ENCODE data around the gene GPRC5B. TPM values are rescaled to one million over a fixed set of nuclear protein-coding genes. Genes with fewer than 3 reads are reported as not detected.

GPRC5B gene
- total RNA-seq, 1 donor from 2014 or later: 0.07 TPM

DNA sequence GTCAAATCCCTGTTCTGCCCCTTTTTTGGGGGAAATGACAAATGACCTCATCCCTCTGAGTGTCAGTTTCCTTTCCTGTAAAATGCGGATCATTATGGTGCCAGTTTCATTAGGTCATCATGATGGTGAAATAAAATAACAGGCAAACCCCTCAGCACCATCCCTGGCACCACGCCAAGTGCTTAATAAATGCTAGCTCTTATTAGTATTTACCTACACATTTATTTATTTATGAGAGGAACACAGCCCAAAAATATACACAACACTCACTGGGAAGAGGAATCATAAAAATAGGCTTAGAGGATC is 28.6 kb upstream of the GPRC5B start:
- ATAC-seq (ENCODE audit: low read depth): no peak
- intact Hi-C loops (cut with micrococcal nuclease): no loop called here
- no peak overlapping the region for H3K27ac Mint-ChIP-seq
- no peaks in the 10 kb centered on the region for H3K4me1 Mint-ChIP-seq
- POLR2A ChIA-PET: no interaction called here
- peaks cover 9% of the 10 kb centered on the region for H3K27me3 Mint-ChIP-seq
- peaks cover 2% of the 10 kb centered on the region for H3K9me3 Mint-ChIP-seq
- CTCF ChIA-PET: interaction anchor here (1.6 kb wide), 1 partner anchor 472 kb away, joined by 5 read pairs; no protein-coding TSS in a partner anchor
- no peak for DNase-seq
- TF ChIP-seq CTCF (IDR thresholded peaks at IDR 0.05): no peak
- no peaks in the 10 kb centered on the region for H3K36me3 Mint-ChIP-seq (ENCODE audit: low read depth)
- H3K4me3 Mint-ChIP-seq: no peak overlapping the region

DNA sequence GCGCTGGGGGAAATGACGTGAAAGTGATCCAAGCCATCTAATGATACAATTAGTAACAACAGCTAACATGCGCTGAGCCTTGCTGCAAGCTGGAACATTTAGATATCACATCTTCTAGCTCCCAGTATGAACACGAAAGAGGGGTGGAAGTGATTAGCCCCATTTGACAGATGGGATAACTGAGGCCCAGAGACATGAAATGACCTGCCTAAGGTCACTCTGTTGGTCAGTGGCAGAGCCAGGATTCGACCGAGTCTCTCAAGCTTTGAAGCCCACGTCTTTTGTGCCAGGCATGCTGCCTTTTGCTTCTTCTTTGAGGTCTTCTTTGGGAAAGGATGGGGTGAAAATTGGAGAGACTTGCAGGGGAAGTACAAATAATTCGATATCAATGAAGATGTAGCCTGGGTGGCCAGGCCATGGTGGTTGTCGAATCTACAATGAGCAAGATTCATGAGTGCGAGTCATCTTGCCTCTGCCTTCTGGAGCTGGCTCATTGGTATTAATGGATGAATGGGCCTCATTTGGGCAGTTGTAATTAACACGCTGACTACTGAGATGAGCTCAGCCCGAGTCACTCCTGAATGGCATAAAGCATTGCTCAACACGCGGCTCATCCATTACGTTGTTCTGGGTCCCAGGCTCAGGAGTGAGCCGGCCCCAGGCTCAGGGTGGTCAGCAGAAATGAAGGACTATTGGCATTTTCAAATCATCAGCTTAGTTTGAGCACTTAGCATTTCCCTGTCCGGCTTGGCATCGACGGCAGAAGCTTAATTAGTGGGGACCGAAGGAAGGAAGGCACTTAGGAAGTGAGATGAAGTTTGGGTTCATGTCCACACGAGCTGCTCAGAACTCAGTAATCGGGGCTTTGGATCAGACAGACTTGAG is 28.0 kb upstream of the GPRC5B start:
- ATAC-seq (ENCODE audit: low read depth) (no peak), DNase-seq (no peak)
- Mint-ChIP-seq H3K4me3 (no peak overlapping the region), H3K4me1 (peaks cover 4% of the 10 kb centered on the region), H3K36me3 (ENCODE audit: low read depth) (no peaks in the 10 kb centered on the region), H3K27ac (no peak overlapping the region), H3K27me3 (peaks cover 15% of the 10 kb centered on the region), H3K9me3 (peaks cover 2% of the 10 kb centered on the region)
- CTCF ChIA-PET: interaction anchor here (1.6 kb wide), 1 partner anchor 473 kb away, joined by 5 read pairs; no protein-coding TSS in a partner anchor
- TF ChIP-seq CTCF (IDR thresholded peaks at IDR 0.05): no peak
- POLR2A ChIA-PET: no interaction called here
- intact Hi-C loops (cut with micrococcal nuclease): no loop called here

DNA sequence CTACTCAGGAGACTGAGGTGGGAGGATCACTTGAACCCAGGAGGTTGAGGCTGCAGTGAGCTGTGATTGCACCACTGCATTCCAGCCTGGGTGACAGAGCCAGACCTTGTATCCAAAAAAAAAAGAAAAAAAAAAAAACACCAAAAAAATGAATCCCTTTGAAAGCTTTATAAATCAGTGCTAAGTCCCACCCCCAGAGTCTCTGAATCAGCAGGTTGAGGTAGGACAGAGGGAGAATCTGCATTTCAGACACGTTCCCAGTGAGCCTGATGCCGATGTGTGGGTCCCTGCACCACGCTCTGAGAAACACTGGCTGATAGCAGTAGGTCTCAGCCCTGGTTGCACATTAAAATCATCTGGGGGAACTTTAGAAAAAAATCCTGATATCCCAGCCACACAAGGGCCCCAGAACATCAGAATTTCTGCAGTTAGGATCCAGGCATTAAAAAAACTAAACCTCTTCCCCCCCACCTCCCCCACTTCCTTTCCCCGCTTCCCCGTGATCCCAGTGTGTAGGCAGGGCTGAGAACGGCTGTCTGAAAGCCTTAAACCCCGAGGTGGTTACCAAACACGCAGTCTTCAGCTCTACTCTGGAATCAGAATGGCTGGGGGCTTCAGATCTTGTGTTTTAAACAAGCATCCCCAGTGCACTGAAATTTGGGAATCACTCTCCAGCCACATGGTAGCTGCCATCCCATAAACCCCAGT is 27.3 kb upstream of the GPRC5B start:
- Mint-ChIP-seq H3K4me3 (no peak overlapping the region), H3K9me3 (peaks cover 2% of the 10 kb centered on the region), H3K27ac (no peak overlapping the region), H3K36me3 (ENCODE audit: low read depth) (no peaks in the 10 kb centered on the region), H3K27me3 (peaks cover 20% of the 10 kb centered on the region), H3K4me1 (peaks cover 9% of the 10 kb centered on the region)
- DNase-seq (no peak), ATAC-seq (ENCODE audit: low read depth) (no peak)
- POLR2A ChIA-PET: no interaction called here
- TF ChIP-seq CTCF (IDR thresholded peaks at IDR 0.05): no peak
- intact Hi-C loops (cut with micrococcal nuclease): no loop called here
- CTCF ChIA-PET: interaction anchor here (1.6 kb wide), 1 partner anchor 473 kb away, joined by 5 read pairs; no protein-coding TSS in a partner anchor

DNA sequence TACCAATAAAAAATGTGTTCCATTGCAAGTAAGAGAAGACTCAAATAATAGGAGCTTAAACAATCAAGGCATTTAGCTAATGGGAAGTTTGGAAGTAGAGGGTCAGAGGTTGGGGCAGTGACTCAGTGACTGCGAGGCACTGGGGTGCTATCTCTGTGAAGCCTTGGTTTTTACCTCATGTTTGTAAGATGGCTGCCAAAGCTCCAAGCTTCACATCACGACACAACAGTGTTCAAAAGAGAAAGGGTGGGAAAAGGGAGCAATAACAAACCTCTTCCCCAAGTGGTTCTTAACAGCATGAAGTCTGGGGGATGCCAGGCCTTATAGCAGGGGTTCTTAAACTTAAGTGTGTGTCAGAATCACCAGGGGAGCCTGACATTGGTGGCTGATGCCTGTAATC is 26.6 kb upstream of the GPRC5B start:
- DNase-seq (no peak), ATAC-seq (ENCODE audit: low read depth) (no peak)
- Mint-ChIP-seq H3K9me3 (peaks cover 2% of the 10 kb centered on the region), H3K27ac (no peak overlapping the region), H3K4me1 (peaks cover 9% of the 10 kb centered on the region), H3K27me3 (peaks cover 20% of the 10 kb centered on the region), H3K36me3 (ENCODE audit: low read depth) (no peaks in the 10 kb centered on the region), H3K4me3 (no peak overlapping the region)
- no peak for TF ChIP-seq CTCF (IDR thresholded peaks at IDR 0.05)
- intact Hi-C loops (cut with micrococcal nuclease): no loop called here
- POLR2A ChIA-PET: no interaction called here
- CTCF ChIA-PET: no interaction called here

- no peak overlapping the region for H3K4me3 Mint-ChIP-seq
- no peaks in the 10 kb centered on the region for H3K36me3 Mint-ChIP-seq (ENCODE audit: low read depth)
- intact Hi-C loops (cut with micrococcal nuclease): loop anchor here (5.0 kb wide), 1 partner anchor 1172 kb away; no protein-coding TSS in a partner anchor
- no peak for TF ChIP-seq CTCF (IDR thresholded peaks at IDR 0.05)
- no peak for ATAC-seq (ENCODE audit: low read depth)
- no peak for DNase-seq
- ChIA-PET POLR2A (no interaction called here), CTCF (interaction anchor here (1.5 kb wide), 1 partner anchor 391 kb away, joined by 3 read pairs; no protein-coding TSS in a partner anchor)
- H3K27ac Mint-ChIP-seq: no peak overlapping the region
- H3K27me3 Mint-ChIP-seq: peaks cover 20% of the 10 kb centered on the region
- H3K9me3 Mint-ChIP-seq: peaks cover 2% of the 10 kb centered on the region
- H3K4me1 Mint-ChIP-seq: peaks cover 9% of the 10 kb centered on the region
Measured at GRCh38 chr16:19909750-19910322, 25.2 kb upstream of the GPRC5B start.

Measured in activated B cell treated with CpG ODN at 0.5 μM for 24 hours (primary cell).